K562 (cell line): ENCODE measurements around the gene TMEM147. TPM values are rescaled to one million over a fixed set of nuclear protein-coding genes. Genes with fewer than 3 reads are reported as not detected.

Experiments used
- CREM ChIP-seq: IDR thresholded peaks from 2 replicates; pipeline ENCODE4 v1.6.1; 2014; ENCODE audit warnings: antibody characterized with exemption, low read depth
- CTBP1 ChIP-seq: fragments of 450-650 bp; IDR thresholded peaks from 2 replicates; pipeline ENCODE4 v1.6.1; 2016; ENCODE audit warnings: borderline replicate concordance
- CTCFL ChIP-seq: IDR thresholded peaks from 2 replicates; pipeline ENCODE4 v1.6.1; 2011; ENCODE audit warnings: borderline replicate concordance, low read depth, mild to moderate bottlenecking, moderate library complexity, low read length; ENCODE audit not compliant: insufficient read depth, poor library complexity, severe bottlenecking
- KLF1 ChIP-seq: fragments of 450-650 bp; IDR thresholded peaks from 2 replicates; pipeline ENCODE4 v1.6.1; 2016; ENCODE audit warnings: missing genetic modification characterization, missing compliant biosample characterization
- MAZ ChIP-seq, 2 experiments: fragments of 450-650 bp in 1 of 2; sonication (generic) in 1 of 2; formaldehyde crosslinking; IDR thresholded peaks in 1 of 2; conservative IDR thresholded peaks in 1 of 2; 2 replicates each; pipeline versions ENCODE4 v1.4.0 to v1.5.0; 2020; ENCODE audit warnings: mild to moderate bottlenecking in 1 of 2, missing genetic modification reagents in 1 of 2
- MTA2 ChIP-seq: fragments of 450-650 bp; IDR thresholded peaks from 2 replicates; pipeline ENCODE4 v1.6.1; 2016; ENCODE audit warnings: low read depth
- PCBP1 ChIP-seq: fragments of 200-400 bp; formaldehyde crosslinking; IDR thresholded peaks from 2 replicates; pipeline ENCODE4 v1.6.1; 2018; ENCODE audit warnings: mild to moderate bottlenecking, low read depth, low read length; ENCODE audit not compliant: poor library complexity, severe bottlenecking
- SP1 ChIP-seq: sonication (generic); formaldehyde crosslinking; IDR thresholded peaks from 2 replicates; pipeline ENCODE4 v1.8.1; 2022; ENCODE audit warnings: mild to moderate bottlenecking, missing genetic modification reagents
- TEAD1 ChIP-seq, 2 experiments: fragments of 450-650 bp in 1 of 2; sonication (generic) in 1 of 2; formaldehyde crosslinking; IDR thresholded peaks; 2 replicates each; pipeline versions ENCODE4 v1.4.0 to v1.8.0; 2020 to 2022; ENCODE audit warnings: mild to moderate bottlenecking in 2 of 2, missing genetic modification reagents in 1 of 2
- TEAD2 ChIP-seq: fragments of 450-650 bp; IDR thresholded peaks from 2 replicates; pipeline ENCODE4 v1.6.1; 2016; ENCODE audit warnings: missing genetic modification characterization, control low read depth, missing compliant biosample characterization
- TEAD4 ChIP-seq, 2 experiments: sonication (generic) in 1 of 2; formaldehyde crosslinking in 1 of 2; IDR thresholded peaks; 2 replicates each; pipeline versions ENCODE4 v1.6.1 to v1.8.0; 2012 to 2022; ENCODE audit warnings: borderline replicate concordance in 1 of 2, inconsistent platforms in 1 of 2, low read length in 1 of 2, mild to moderate bottlenecking in 1 of 2, missing genetic modification reagents in 1 of 2
- TFAP4 ChIP-seq: sonication (generic); formaldehyde crosslinking; IDR thresholded peaks from 2 replicates; pipeline ENCODE4 v1.8.0; 2022; ENCODE audit warnings: missing genetic modification reagents, mild to moderate bottlenecking, moderate library complexity, borderline replicate concordance
- XRCC5 ChIP-seq: fragments of 200-400 bp; formaldehyde crosslinking; IDR thresholded peaks from 2 replicates; pipeline ENCODE4 v1.6.1; 2017; ENCODE audit warnings: low read depth, mild to moderate bottlenecking, low read length
- ZEB2 ChIP-seq: fragments of 450-650 bp; IDR thresholded peaks from 2 replicates; pipeline ENCODE4 v1.6.1; 2016
- ZNF263 ChIP-seq: sonication (generic); formaldehyde crosslinking; IDR thresholded peaks from 2 replicates; pipeline ENCODE4 v1.8.0; 2022; ENCODE audit warnings: mild to moderate bottlenecking, missing genetic modification reagents, borderline replicate concordance
- polyA plus RNA-seq, 8 experiments: library from polyadenylated mRNA; depleted of rRNA in 4 of 8; stranded (reverse) in 5 of 8; unstranded in 3 of 8; fragments of >200 nt; fragmentation: Nextera tagmentation in 2 of 8; fragmentation: Illumina TruSeq in 1 of 8; extraction: Ambion mirVana in 2 of 8; extraction: Trizol in 1 of 8; gene quantifications; 2 replicates each; pipeline versions ENCODE4 v1.2.1 to v1.2.3, GENCODE V29; 2011 to 2014; ENCODE audit warnings: inconsistent platforms in 1 of 8, missing spikeins in 1 of 8
- total RNA-seq, 7 experiments: library from RNA; depleted of rRNA in 6 of 7; stranded (reverse); fragments of >200 nt in 6 of 7; fragmentation: Illumina TruSeq in 2 of 7; extraction: Trizol in 2 of 7; gene quantifications; 2 replicates each; pipeline versions ENCODE4 v1.2.1 to v1.2.3, GENCODE V29; 2011 to 2021; ENCODE audit warnings: low replicate concordance in 1 of 7
- TF ChIP-seq, protein P1 (sequence below), 3 experiments: IDR thresholded peaks in 2 of 3; conservative IDR thresholded peaks in 1 of 3; 2 replicates each; pipeline ENCODE4 v1.5.1; 2011 to 2012; ENCODE audit warnings: low read length in 3 of 3, mild to moderate bottlenecking in 3 of 3, control low read depth in 2 of 3, improper control_type of control experiment in 1 of 3, inconsistent platforms in 1 of 3, low read depth in 1 of 3, mixed read lengths in 1 of 3, moderate library complexity in 1 of 3; ENCODE audit not compliant: insufficient read depth in 2 of 3
- TF ChIP-seq, protein P2 (sequence below), 2 experiments: fragments of 450-650 bp; IDR thresholded peaks; 2 replicates each; pipeline ENCODE4 v1.6.1; 2016

Gene TMEM147
- total and polyA plus RNA-seq, 9 of the 15 experiments (the other 6 are each of a cell fraction or from before 2014, with no cell fraction given), result 73.8 to 194 (median 142) TPM

GRCh38 chr19:35509861-35510625 is 35.4 kb upstream of the TMEM147 start (continued):
- TF ChIP-seq TEAD1 (CRISPR knock-in tag; IDR thresholded peaks at IDR 0.05) (peak; percentile 98 to 99), MAZ (CRISPR knock-in tag; conservative IDR thresholded peaks at IDR 0.05 in 1 of 2, IDR thresholded peaks at IDR 0.05 in 1 of 2) (0 out of 4 replicates have a peak, but pooled peaks of 1 of the 2 experiments have one; percentile 25), TEAD2 (tag) (peak; percentile 94), CTBP1 (peak; percentile 67; the same call in 1 of the 2 replicates), MTA2 (no peak), ZEB2 (peak; percentile 53; the same call in 1 of the 2 replicates), SP1 (CRISPR knock-in tag) (peak; percentile 33; the same call in 1 of the 2 replicates), ZNF263 (CRISPR knock-in tag) (peak; percentile 41; the same call in 1 of the 2 replicates), CTCFL (peak; percentile 61), TFAP4 (CRISPR knock-in tag) (peak; percentile 57; the same call in 1 of the 2 replicates), TEAD4 (IDR thresholded peaks at IDR 0.05; ENCODE audit: low read length) (peak; percentile 82), TEAD4 (CRISPR knock-in tag; IDR thresholded peaks at IDR 0.05; ENCODE audit: borderline replicate concordance) (no peak), XRCC5 (0 out of 2 replicates have a peak, but pooled peaks have one; percentile 47), PCBP1 (no peak), CREM (peak; percentile 37; the same call in 1 of the 2 replicates), KLF1 (tag) (no peak)
- TF ChIP-seq, protein P1, sequence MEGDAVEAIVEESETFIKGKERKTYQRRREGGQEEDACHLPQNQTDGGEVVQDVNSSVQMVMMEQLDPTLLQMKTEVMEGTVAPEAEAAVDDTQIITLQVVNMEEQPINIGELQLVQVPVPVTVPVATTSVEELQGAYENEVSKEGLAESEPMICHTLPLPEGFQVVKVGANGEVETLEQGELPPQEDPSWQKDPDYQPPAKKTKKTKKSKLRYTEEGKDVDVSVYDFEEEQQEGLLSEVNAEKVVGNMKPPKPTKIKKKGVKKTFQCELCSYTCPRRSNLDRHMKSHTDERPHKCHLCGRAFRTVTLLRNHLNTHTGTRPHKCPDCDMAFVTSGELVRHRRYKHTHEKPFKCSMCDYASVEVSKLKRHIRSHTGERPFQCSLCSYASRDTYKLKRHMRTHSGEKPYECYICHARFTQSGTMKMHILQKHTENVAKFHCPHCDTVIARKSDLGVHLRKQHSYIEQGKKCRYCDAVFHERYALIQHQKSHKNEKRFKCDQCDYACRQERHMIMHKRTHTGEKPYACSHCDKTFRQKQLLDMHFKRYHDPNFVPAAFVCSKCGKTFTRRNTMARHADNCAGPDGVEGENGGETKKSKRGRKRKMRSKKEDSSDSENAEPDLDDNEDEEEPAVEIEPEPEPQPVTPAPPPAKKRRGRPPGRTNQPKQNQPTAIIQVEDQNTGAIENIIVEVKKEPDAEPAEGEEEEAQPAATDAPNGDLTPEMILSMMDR (IDR thresholded peaks at IDR 0.05 in 2 of 3, conservative IDR thresholded peaks at IDR 0.05 in 1 of 3; ENCODE audit: insufficient read depth in 2 of 3, low read depth in 1 of 3, low read length in 3 of 3), result peak; percentile 87 to 96 (median 92)
- TF ChIP-seq, protein P2, sequence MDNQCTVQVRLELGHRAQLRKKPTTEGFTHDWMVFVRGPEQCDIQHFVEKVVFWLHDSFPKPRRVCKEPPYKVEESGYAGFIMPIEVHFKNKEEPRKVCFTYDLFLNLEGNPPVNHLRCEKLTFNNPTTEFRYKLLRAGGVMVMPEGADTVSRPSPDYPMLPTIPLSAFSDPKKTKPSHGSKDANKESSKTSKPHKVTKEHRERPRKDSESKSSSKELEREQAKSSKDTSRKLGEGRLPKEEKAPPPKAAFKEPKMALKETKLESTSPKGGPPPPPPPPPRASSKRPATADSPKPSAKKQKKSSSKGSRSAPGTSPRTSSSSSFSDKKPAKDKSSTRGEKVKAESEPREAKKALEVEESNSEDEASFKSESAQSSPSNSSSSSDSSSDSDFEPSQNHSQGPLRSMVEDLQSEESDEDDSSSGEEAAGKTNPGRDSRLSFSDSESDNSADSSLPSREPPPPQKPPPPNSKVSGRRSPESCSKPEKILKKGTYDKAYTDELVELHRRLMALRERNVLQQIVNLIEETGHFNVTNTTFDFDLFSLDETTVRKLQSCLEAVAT (IDR thresholded peaks at IDR 0.05), result 0 out of 4 replicates have a peak, but pooled peaks of 1 of the 2 experiments have one; percentile 51
- TF ChIP-seq, all 486 proteins: peak for 21
